ELR (cell line): Measurements from ENCODE around the gene SLC29A3.
"Not testable (repeated sequence)": the region's sequence is repeated elsewhere in the genome, so short reads cannot be mapped to it uniquely, and the experiment has no call there.

Experiments used
- DNase-seq: peaks from one replicate; pipeline ENCODE4 v3.0.0-alpha.2; 2015; ENCODE audit warnings: low read depth

The SLC29A3 gene

GRCh38 chr10:71284544-71285179 is 34.4 kb upstream of the SLC29A3 start:
- DNase-seq = no peak

GRCh38 chr10:71285180-71285545 is 33.9 kb upstream of the SLC29A3 start:
- DNase-seq = peak; percentile 64

- no peak for DNase-seq
Observed at GRCh38 chr10:71285986-71286385, 33.1 kb upstream of the SLC29A3 start.

GRCh38 chr10:71286521-71287294 is 32.4 kb upstream of the SLC29A3 start:
- no peak for DNase-seq

- no peak for DNase-seq
Observed at GRCh38 chr10:71287456-71287855, 31.6 kb upstream of the SLC29A3 start.

GRCh38 chr10:71288461-71288860 is 30.6 kb upstream of the SLC29A3 start:
- DNase-seq = no peak

GRCh38 chr10:71289421-71290130 is 29.5 kb upstream of the SLC29A3 start:
- peak; percentile 21 for DNase-seq

GRCh38 chr10:71290331-71290730 is 28.7 kb upstream of the SLC29A3 start:
- no peak for DNase-seq

- DNase-seq = no peak
Observed at GRCh38 chr10:71290806-71291527, 28.1 kb upstream of the SLC29A3 start.

- no peak for DNase-seq
Observed at GRCh38 chr10:71291528-71291900, 27.5 kb upstream of the SLC29A3 start.

- DNase-seq = no peak
Observed at GRCh38 chr10:71292624-71293445, 26.2 kb upstream of the SLC29A3 start.

- DNase-seq = no peak
Observed at GRCh38 chr10:71293446-71294084, 25.5 kb upstream of the SLC29A3 start.

GRCh38 chr10:71294091-71294561 is 24.9 kb upstream of the SLC29A3 start:
- no peak for DNase-seq

- DNase-seq = no peak
Observed at GRCh38 chr10:71294856-71295255, 24.2 kb upstream of the SLC29A3 start.

- DNase-seq = no peak
Observed at GRCh38 chr10:71295641-71296040, 23.4 kb upstream of the SLC29A3 start.

GRCh38 chr10:71296086-71296485 is 23.0 kb upstream of the SLC29A3 start:
- DNase-seq = no peak

GRCh38 chr10:71296811-71297210 is 22.2 kb upstream of the SLC29A3 start:
- DNase-seq = not testable (repeated sequence)

GRCh38 chr10:71297343-71297742 is 21.7 kb upstream of the SLC29A3 start:
- no peak for DNase-seq

GRCh38 chr10:71299071-71299785 is 19.8 kb upstream of the SLC29A3 start:
- no peak for DNase-seq
